ENCODE data around the gene ZNF124.

DNA sequence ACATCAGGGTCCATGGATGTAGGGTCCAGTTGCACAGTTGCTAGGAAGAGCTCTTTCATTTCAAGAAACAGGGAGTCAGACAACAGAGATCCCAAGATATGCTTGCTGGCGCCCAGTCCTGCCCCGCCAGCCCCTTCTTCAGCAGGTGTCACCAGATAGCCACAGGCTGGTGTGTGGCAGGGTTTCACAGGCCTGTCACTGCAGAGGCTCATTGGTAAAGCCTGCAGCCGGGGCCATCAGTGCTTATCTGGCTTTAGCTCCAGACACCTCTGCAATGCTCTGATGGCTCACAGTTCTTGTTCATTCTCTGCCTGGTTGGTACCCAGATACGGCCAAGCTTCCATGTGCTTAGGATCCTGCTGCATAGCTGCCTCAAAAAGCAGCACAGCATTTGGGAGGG is 12.4 kb upstream of the ZNF124 start:
- TF ChIP-seq ZNF274 (IDR thresholded peaks at IDR 0.05; ENCODE audit: low read depth, low read length) (no peak), SUZ12 (IDR thresholded peaks at IDR 0.05; ENCODE audit: extremely low read depth, insufficient read depth, insufficient read length) (no peak)

Measured in NT2/D1 (cell line).